ENCODE data around the gene FAT1. TPM values are rescaled to one million over a fixed set of nuclear protein-coding genes. Genes with fewer than 3 reads are reported as not detected.

FAT1 gene
- total and polyA plus RNA-seq, 2 donors (not counting 3 experiments of a cell fraction or from before 2014, with no cell fraction given), result 9.2 to 9.8 TPM

DNA sequence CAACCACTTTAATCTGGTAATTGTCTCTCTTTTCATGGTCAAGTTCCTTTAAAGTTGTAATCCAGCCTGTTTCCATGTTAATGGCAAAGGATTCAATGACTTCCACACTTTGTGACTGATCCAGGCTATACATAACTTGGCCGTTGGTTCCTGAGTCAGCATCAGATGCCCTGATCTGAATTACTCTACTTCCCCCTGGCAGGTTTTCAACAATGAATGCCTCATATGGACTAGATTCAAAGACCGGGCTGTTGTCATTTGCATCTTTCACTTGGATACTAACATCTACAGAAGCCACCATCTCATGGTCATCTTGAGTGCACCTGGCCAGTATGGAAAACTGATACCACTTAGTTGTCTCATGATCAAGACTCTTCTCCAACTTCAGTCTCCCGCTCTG lies 105.7 kb downstream of the FAT1 start:
- Histone ChIP-seq H3K9me1 (replicated peaks; ENCODE audit: control insufficient read depth, extremely low read depth, insufficient read depth, low read length) (no peaks in the 10 kb centered on the region), H3K4me1 (ENCODE audit: control insufficient read depth, extremely low read depth, insufficient read depth, low read length) (no peaks in the 10 kb centered on the region), H3K9me3 (replicated peaks; ENCODE audit: control insufficient read depth, insufficient read depth, low read length) (peaks cover 2% of the 10 kb centered on the region), H3K4me3 (replicated peaks in 1 of 3; ENCODE audit: insufficient read depth in 1 of 3, low read depth in 1 of 3, low read length in 3 of 3) (no peak overlapping the region), H3K36me3 (ENCODE audit: control insufficient read depth in 2 of 2, extremely low read depth in 1 of 2, insufficient read depth in 2 of 2, low read length in 2 of 2) (no peaks in the 10 kb centered on the region), H3K4me2 (ENCODE audit: insufficient read depth, low read length) (no peak overlapping the region), H4K20me1 (replicated peaks; ENCODE audit: control insufficient read depth, extremely low read depth, insufficient read depth, low read length) (no peaks in the 10 kb centered on the region), H2AFZ (ENCODE audit: low read depth, low read length) (no peak overlapping the region), H3K27ac (ENCODE audit: insufficient read depth, low read depth, low read length) (no peak overlapping the region), H3K79me2 (ENCODE audit: control insufficient read depth, insufficient read depth, low read length) (no peaks in the 10 kb centered on the region), H3K27me3 (ENCODE audit: control insufficient read depth in 2 of 2, insufficient read depth in 2 of 2, low read length in 2 of 2) (no peaks in the 10 kb centered on the region), H3K9ac (replicated peaks; ENCODE audit: extremely low read depth, insufficient read depth, low read length) (no peak overlapping the region)
- dilution Hi-C loops (cut with MboI; ENCODE audit: extremely low pct_ligation_motif_present, low sequenced_read_pairs) (no loop called here), intact Hi-C loops (cut with micrococcal nuclease) (no loop called here)
- CTCF ChIA-PET, result no interaction called here
- FAIRE-seq, result no peak
- no peak for DNase-seq (ENCODE audit: low read depth, low spot score)
- BruUV-seq (replicated peaks), result no TSS peak
- POLR2A ChIA-PET, result no interaction called here
- TF ChIP-seq FOS (IDR thresholded peaks at IDR 0.05; ENCODE audit: borderline replicate concordance, insufficient read depth, low read length) (no peak), POLR2AphosphoS5 (IDR thresholded peaks at IDR 0.05; ENCODE audit: insufficient read depth, low read depth, low read length) (no peak), GATA2 (IDR thresholded peaks at IDR 0.05; ENCODE audit: insufficient read depth, insufficient read length, low read depth, low read length) (no peak), MAX (IDR thresholded peaks at IDR 0.05; ENCODE audit: insufficient read depth, insufficient read length) (no peak), EZH2 (IDR thresholded peaks at IDR 0.05; ENCODE audit: borderline replicate concordance, low read depth, low read length, severe bottlenecking) (no peak), MYC (IDR thresholded peaks at IDR 0.05; ENCODE audit: low read depth, low read length) (no peak), POLR2A (IDR thresholded peaks at IDR 0.05; ENCODE audit: low read depth, low read length) (no peak), CTCF (IDR thresholded peaks at IDR 0.05; ENCODE audit: extremely low read depth in 1 of 2, insufficient read depth in 1 of 2, low read depth in 1 of 2, low read length in 2 of 2) (no peak), JUN (IDR thresholded peaks at IDR 0.05; ENCODE audit: borderline replicate concordance, insufficient read depth, insufficient read length, low read depth) (no peak)
